ENCODE measurements around the gene VPS16.

DNA sequence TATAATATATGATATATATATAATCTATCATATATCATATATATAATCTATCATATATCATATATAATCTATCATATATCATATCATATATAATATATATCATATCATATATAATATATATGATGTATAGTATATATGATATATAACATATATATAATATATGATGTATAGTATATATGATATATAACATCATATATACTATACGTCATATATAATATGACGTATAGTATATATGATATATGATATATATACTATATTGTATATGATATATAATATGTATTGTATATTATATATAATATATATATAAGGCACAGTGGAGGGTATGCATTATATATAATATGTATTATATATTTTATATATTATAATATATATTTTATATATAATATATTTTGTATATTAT is 69.4 kb downstream of the VPS16 start:
- TF ChIP-seq YY1 (tag by site-specific recombination; IDR thresholded peaks at IDR 0.05): no peak
- TF ChIP-seq ZEB2 (tag by site-specific recombination; IDR thresholded peaks at IDR 0.05): no peak
- TF ChIP-seq, protein P1, sequence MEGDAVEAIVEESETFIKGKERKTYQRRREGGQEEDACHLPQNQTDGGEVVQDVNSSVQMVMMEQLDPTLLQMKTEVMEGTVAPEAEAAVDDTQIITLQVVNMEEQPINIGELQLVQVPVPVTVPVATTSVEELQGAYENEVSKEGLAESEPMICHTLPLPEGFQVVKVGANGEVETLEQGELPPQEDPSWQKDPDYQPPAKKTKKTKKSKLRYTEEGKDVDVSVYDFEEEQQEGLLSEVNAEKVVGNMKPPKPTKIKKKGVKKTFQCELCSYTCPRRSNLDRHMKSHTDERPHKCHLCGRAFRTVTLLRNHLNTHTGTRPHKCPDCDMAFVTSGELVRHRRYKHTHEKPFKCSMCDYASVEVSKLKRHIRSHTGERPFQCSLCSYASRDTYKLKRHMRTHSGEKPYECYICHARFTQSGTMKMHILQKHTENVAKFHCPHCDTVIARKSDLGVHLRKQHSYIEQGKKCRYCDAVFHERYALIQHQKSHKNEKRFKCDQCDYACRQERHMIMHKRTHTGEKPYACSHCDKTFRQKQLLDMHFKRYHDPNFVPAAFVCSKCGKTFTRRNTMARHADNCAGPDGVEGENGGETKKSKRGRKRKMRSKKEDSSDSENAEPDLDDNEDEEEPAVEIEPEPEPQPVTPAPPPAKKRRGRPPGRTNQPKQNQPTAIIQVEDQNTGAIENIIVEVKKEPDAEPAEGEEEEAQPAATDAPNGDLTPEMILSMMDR (tag by site-specific recombination; IDR thresholded peaks at IDR 0.05): no peak
- no peak for TF ChIP-seq ZNF707 (tag by site-specific recombination; IDR thresholded peaks at IDR 0.05)
